Activated naive CD8-positive, alpha-beta T cell treated with anti-CD3 and anti-CD28 coated beads, Interleukin-2, amount 50 U/mL, for 24 hours (primary cell): ENCODE measurements around the gene NAT8L.

ENCODE experiments used
- ATAC-seq: fragments of 150-1000 bp; cut with Tn5 transposase; one replicate; pipeline ENCODE4 v1.10.0; 2021
- DNase-seq: peaks from one replicate; pipeline ENCODE4 v3.0.0; 2021
- H3K27ac Mint-ChIP-seq: one replicate; pipeline ENCODE4 v1.8.0; 2021; ENCODE audit warnings: mild to moderate bottlenecking, mixed read lengths
- H3K27me3 Mint-ChIP-seq: one replicate; pipeline ENCODE4 v1.8.0; 2021; ENCODE audit warnings: mixed read lengths
- H3K36me3 Mint-ChIP-seq: one replicate; pipeline ENCODE4 v1.8.0; 2021; ENCODE audit warnings: low read depth, mixed read lengths
- H3K4me1 Mint-ChIP-seq: one replicate; pipeline ENCODE4 v1.8.0; 2021; ENCODE audit warnings: mixed read lengths
- H3K4me3 Mint-ChIP-seq: one replicate; pipeline ENCODE4 v1.8.0; 2021; ENCODE audit warnings: mild to moderate bottlenecking, moderate library complexity, mixed read lengths
- H3K9me3 Mint-ChIP-seq: one replicate; pipeline ENCODE4 v1.8.0; 2021; ENCODE audit warnings: mixed read lengths

The NAT8L gene

DNA sequence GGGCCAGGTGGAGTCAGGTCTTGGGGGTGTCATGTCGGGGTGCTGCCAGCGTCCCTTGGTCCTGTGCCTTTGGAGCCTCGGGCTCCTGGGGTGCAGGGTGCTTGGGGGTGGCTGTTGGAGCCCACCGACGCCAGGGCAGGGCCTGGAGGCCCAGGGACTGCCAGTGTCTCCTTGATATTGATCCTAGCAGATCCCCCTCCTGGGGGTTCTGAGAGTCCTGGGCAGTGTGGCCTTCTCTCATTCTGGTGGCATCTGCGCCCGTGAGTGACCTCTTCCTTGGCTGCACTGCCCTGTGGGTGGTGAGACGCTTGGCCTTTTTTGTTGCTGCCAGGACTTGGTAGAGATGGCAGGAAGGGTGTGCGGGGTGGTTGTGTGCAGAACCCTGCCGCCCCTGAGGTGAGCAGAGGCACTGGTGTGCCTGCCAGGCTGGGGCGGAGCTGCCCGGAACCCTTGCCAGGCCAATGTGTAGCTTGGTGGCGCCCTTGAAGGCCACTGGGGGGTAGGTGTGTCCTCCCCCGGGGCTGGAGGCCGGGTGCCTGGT is 7.0 kb downstream of the NAT8L start:
- no peaks in the 10 kb centered on the region for H3K9me3 Mint-ChIP-seq
- no peak overlapping the region for H3K4me3 Mint-ChIP-seq
- ATAC-seq (no peak), DNase-seq (no peak)
- no peak overlapping the region for H3K27ac Mint-ChIP-seq
- no peaks in the 10 kb centered on the region for H3K4me1 Mint-ChIP-seq
- no peaks in the 10 kb centered on the region for H3K36me3 Mint-ChIP-seq
- no peaks in the 10 kb centered on the region for H3K27me3 Mint-ChIP-seq

DNA sequence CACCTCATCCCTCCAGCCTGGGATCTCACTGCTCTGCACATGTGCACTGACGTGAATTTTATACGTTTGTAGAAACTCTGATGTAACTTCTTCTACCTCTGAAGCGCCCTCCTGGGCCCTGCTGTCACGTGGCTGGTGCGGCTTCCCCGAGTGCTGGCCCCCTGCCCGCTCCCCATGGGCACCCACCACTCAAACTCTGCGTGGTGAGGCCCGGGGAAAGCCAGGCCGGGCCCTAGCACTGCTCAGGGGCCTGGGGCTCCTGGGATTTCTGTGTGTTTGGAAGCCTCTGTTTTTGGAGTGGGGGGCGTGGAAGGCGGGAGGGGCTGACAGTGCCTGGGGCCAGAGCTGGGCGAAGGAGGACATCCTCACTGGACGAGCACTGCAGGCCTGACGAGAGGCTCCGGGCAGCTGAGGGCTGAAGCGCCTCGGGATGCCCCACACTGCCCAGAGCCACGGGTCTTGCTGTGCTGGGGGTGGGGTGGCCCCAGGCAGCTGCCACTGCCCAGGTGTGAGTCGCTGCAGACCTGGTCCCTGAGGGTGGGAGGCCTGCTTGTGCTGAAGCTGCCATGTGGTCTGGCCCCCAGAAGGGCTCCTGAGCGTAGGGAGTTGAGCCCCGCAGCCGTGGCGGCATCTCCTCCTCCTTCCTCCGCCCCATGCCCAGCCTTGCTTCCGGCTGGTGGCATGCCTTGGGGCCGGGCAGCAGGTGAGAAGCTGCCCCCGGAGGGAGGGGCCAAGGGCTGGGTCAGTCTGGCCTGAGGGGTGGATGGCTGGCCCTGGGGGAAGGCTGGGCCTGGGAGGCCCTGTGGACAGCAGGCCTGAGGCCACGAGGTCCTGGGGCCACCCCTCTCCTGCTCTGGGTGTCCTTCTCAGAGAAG is 7.7 kb downstream of the NAT8L start:
- no peaks in the 10 kb centered on the region for H3K27me3 Mint-ChIP-seq
- H3K27ac Mint-ChIP-seq = no peak overlapping the region
- H3K36me3 Mint-ChIP-seq = no peaks in the 10 kb centered on the region
- H3K4me3 Mint-ChIP-seq = no peak overlapping the region
- ATAC-seq = no peak
- DNase-seq = no peak
- no peaks in the 10 kb centered on the region for H3K4me1 Mint-ChIP-seq
- no peaks in the 10 kb centered on the region for H3K9me3 Mint-ChIP-seq

DNA sequence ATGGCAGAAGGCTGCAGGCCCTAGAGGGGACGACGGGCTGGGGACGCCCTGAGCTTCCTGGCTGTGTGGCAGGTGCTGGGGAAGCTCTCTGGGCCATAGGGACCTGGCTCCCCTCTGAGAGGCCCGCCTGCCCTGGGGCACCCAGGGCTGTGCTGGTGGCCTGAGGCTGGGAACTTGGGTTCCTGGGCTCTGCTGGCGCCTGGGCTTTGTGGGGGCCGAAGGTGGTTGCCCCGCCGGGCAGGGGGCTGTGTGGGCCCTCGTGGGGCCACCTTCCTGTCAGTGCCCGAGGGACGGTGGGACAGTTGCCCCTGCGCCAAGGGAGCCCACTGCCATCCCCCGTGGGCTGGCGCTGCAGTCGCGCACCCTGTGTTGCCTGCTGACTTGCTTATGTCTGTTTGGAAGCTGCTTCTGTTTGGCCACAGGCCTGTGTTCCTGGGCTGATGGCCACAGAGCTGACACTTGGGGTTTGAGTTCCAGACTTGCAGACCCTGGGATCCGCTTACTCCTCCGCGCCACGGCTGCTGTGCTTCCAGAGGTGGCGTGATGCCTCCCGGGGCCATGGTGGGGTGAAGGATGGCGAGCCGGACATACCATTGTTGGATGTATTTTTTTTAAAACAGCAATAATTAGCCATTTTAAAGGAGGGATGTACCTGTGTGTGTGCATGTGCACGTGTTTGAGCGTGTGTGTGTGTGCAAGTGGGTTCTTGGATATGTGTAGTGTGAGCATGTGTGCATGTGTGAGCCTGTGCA is 8.5 kb downstream of the NAT8L start:
- no peak overlapping the region for H3K4me3 Mint-ChIP-seq
- DNase-seq (no peak), ATAC-seq (no peak)
- no peaks in the 10 kb centered on the region for H3K27me3 Mint-ChIP-seq
- H3K4me1 Mint-ChIP-seq = no peaks in the 10 kb centered on the region
- H3K36me3 Mint-ChIP-seq = no peaks in the 10 kb centered on the region
- H3K9me3 Mint-ChIP-seq = no peaks in the 10 kb centered on the region
- no peak overlapping the region for H3K27ac Mint-ChIP-seq

DNA sequence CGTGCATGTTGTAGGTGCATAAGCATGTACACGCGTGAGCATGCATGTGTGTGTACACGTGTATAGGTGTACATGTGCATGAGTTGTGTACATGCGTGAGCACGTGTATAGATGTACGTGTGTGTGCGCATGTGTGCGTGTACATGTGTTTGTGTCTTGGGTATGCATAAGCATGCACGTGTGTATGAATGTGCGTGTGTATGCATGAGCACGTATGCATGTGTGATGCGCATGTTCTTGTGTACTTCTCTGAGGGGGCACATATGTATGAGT is 9.0 kb downstream of the NAT8L start:
- Mint-ChIP-seq H3K9me3 (no peaks in the 10 kb centered on the region), H3K4me3 (no peak overlapping the region), H3K36me3 (no peaks in the 10 kb centered on the region), H3K27me3 (no peaks in the 10 kb centered on the region), H3K27ac (no peak overlapping the region), H3K4me1 (no peaks in the 10 kb centered on the region)
- DNase-seq (no peak), ATAC-seq (no peak)

DNA sequence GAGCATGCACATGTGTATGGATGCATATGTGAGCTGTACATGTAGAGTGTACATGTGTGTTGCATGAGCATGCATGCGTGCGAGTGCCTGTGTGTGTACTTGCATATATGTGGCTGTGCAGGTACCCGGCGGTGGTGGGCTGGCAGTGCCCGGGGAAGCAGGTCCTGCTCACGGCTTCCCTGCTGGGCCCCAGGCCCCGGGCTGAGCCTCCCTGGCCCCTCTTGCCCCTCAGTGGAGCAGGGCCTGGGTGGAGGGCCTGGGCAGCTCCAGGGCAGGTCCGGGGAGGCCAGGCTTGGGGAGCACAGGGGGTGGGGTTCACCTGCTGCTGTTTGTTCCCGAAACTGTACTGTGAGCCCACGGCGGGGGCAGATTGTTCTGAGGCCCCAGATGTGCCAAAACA is 9.4 kb downstream of the NAT8L start:
- no peak overlapping the region for H3K4me3 Mint-ChIP-seq
- H3K9me3 Mint-ChIP-seq = no peaks in the 10 kb centered on the region
- no peaks in the 10 kb centered on the region for H3K36me3 Mint-ChIP-seq
- no peaks in the 10 kb centered on the region for H3K4me1 Mint-ChIP-seq
- H3K27me3 Mint-ChIP-seq = no peaks in the 10 kb centered on the region
- DNase-seq (no peak), ATAC-seq (no peak)
- no peak overlapping the region for H3K27ac Mint-ChIP-seq

DNA sequence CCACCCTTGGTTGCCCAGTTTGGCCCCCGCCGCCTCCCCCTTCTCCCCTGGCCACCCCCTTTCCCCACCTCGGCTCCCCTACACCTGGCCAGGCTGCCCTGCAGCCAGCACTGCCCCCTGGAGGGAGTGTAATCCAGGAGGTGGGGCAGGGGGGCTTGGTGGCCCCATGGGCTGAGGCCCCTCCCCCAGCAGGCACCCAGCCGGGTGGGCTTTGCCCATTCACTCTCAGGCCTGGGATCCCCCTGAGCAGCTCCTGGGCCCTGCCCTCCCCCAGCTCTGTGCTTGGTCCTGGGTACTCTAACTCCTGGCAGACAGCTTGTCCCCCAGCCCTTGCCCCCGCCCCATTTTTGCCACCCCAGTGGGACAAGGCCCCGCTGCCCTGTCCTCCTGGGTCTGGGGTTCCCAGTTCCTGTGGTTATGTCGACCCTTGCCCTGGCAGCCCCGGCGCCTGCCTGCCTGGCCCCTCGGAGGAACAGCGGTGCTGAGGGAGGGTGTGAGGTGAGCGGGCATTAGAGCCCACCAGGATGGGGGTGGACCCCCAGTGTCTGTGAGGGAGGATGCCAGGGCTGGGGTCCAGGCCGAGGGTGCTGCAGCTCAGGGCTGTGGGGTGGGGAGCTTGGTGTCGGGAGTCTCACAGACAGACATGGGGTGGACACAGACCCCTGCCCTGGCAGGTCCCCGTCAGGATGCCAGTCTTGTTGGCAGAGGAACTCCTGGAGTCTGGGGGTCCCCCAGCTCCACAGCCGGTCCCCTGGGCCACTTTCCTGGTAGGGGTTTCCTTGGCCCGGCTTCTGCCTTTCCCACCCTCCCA is 10.2 kb downstream of the NAT8L start:
- H3K36me3 Mint-ChIP-seq = no peaks in the 10 kb centered on the region
- no peak overlapping the region for H3K27ac Mint-ChIP-seq
- H3K9me3 Mint-ChIP-seq = no peaks in the 10 kb centered on the region
- H3K4me3 Mint-ChIP-seq = no peak overlapping the region
- DNase-seq (no peak), ATAC-seq (no peak)
- H3K4me1 Mint-ChIP-seq = no peaks in the 10 kb centered on the region
- no peaks in the 10 kb centered on the region for H3K27me3 Mint-ChIP-seq

DNA sequence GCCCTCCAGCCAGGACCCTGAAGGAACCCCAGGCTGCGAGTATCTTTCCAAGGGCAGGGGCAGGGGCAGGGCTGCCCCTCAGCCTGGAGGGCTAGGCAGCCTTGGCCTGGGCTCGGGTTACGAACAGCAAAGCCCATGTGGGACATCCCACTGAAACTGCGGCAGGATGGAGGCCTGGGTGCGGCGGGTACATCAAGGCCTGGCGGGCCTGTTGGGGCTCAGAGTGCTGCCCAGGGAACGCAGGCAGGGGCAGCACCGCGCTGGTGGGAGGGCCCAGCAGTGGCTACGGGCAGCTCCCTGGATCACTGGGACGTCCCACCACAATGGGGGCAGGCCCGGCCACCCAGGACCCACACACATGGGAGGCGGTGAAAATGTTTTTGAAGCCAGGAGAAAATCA is 10.9 kb downstream of the NAT8L start:
- Mint-ChIP-seq H3K36me3 (no peaks in the 10 kb centered on the region), H3K9me3 (no peaks in the 10 kb centered on the region), H3K4me1 (no peaks in the 10 kb centered on the region), H3K4me3 (no peak overlapping the region), H3K27me3 (no peaks in the 10 kb centered on the region), H3K27ac (no peak overlapping the region)
- DNase-seq = no peak
- no peak for ATAC-seq

DNA sequence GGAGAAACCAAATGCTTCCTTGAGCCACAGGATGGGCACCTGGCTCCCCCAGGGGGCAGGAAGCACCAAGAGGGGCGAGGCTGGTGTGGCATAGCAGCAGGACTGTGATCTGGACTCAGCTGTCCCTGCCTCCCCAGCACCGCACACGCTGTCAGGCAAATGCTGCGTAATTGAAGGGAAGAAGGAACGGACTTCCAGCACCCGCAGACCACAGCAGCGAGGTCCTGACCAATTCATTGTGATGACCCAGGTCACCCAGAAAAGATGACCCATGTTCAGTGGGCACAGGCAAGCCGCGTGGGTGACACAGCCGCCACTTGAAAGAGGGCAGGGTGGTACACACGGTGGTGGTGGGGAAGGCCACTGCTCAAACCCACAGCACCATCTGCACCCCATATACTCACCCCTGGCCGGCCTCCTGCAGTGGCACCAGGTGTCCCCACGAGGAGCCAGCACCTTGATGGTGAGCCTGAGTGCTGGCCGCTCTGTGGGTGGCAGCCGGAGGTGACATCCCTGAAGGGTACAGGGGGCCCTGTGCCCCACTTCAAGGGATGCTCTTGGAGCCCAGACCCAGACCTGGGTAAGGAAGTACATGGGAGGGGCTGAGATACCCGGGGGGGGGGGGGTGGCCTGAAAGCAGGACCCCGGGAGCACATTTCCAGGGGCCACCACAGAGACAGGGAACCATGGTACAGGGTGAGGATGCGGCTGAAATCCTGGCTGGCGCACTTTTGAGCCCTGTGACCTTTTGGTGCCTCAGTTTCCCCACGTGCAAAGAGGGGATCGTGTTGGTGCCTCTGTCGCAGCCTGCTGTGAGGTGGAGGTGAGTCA is 11.5 kb downstream of the NAT8L start:
- Mint-ChIP-seq H3K36me3 (no peaks in the 10 kb centered on the region), H3K4me3 (no peak overlapping the region), H3K27ac (no peak overlapping the region), H3K9me3 (no peaks in the 10 kb centered on the region), H3K4me1 (no peaks in the 10 kb centered on the region), H3K27me3 (no peaks in the 10 kb centered on the region)
- no peak for ATAC-seq
- DNase-seq = no peak

DNA sequence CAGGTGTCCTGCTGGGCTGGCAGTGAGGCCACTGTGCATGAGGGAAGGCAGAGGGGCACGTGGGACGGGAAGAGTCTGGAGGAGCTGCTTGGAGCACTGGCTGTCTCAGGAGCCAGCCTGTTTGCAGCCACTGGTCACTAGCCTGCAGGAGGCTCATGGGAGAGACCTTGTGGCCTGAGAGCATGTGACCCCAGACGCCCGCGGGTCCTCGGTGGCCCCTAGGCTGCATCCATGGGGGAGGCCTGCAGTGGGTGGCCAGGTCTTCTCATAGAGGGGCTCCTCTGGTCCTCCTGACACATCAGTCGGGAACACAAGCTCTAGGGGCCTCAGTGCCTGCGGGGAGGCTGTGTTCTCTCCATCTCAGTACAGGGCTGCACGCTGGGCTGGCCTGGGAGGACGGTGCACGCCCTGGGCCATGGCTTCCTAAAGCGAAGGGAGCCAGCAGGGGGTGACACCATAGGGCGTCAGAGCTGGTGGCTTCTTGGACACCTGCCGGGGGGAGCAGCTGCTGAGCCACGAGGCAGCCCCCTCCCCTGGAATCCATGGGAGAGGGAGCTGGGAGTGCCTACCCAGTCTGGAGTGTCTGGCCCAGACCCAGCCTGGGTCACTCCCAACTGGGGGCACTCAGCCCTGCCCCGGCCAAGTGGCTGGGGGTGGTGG is 12.3 kb downstream of the NAT8L start:
- DNase-seq (no peak), ATAC-seq (no peak)
- Mint-ChIP-seq H3K9me3 (no peaks in the 10 kb centered on the region), H3K27ac (no peak overlapping the region), H3K27me3 (no peaks in the 10 kb centered on the region), H3K4me3 (no peak overlapping the region), H3K36me3 (no peaks in the 10 kb centered on the region), H3K4me1 (no peaks in the 10 kb centered on the region)

DNA sequence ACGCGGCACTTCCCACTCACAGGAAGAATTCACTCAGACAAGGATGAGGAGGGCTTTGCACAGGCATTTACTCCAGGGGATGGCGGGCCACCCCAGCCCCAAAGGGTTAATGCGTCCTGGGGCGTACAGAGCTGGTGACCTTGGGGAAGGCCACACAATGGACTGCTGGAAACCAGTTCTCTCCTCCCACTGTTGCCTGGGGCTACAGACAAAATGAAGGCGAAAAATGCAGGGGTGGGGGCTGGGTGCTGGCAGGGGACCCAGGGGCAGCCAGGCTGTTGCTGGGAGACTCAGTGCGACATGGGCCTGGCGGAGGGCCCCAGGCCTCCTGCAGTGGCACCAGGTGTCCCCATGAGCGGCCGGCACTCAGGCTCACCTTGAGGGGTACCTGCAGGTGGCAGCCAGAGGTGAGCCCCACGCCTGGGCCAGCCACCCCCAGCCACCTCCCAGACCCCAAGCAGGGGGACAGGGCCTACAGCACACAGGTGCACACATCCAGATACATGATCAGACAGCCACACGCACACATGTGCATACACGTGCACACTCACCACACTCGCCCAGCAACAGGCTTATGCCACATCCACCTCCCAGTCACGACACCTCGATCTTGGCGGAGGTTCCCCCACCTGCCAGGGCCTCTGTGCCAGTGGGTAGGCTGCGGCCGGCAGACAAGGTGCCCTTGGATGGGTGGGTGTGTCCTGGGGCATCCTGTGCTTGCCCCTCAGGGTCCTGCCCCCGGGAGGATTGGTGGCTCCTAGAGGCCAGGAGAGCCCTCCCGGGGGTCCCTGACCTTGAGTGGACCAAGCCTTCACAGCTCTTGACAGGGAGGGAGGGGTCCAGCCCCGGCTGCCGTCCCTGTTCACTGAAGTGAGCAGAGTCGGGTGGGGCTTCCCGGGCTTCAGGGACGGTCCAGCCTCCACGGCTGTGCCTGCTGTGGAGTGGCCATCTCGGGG is 13.1 kb downstream of the NAT8L start:
- Mint-ChIP-seq H3K27ac (no peak overlapping the region), H3K27me3 (no peaks in the 10 kb centered on the region), H3K36me3 (no peaks in the 10 kb centered on the region), H3K4me3 (no peak overlapping the region), H3K9me3 (no peaks in the 10 kb centered on the region), H3K4me1 (no peaks in the 10 kb centered on the region)
- no peak for DNase-seq
- ATAC-seq = no peak

DNA sequence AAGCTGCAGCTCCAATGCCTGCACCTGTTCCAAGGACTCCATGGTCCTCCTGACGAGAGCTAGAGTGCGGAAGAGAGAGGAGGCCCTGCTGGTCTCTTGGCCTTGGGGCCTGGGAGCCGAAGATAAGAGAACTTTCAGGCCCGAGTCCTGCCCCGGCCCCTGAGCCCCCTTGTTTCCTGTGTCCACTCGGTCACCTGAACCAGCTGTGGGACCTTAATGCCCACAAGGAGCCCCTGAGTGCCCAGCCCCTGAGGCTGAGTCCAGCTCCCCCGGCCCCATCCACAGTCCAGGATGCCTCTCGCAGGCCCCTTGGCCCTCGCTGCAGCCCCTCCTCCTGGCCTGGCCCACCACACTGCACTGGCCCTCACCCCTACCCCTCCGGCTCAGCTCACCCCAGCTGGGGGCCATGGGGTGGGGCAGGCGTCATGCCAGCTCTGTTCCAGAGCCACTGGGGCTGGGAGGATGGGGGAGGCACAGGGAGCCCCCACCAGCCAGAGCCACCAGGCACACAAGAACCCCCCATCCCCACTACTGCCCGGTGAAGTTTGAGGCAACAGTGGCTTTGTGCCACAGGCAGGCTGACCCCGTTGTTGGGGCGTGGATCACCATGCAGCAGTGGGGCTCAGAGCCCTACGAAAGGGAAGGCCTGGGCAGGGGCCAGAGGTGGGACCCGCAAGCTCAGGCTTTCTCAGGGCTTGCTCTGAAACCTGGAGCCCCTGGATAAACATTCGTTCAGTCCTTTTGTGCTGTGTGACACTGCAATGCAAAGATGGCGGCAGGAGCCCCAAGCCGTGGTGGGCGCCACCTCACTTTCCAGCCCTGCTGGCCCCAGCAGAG is 14.1 kb downstream of the NAT8L start:
- Mint-ChIP-seq H3K36me3 (no peaks in the 10 kb centered on the region), H3K27me3 (no peaks in the 10 kb centered on the region), H3K4me3 (no peak overlapping the region), H3K4me1 (no peaks in the 10 kb centered on the region), H3K9me3 (no peaks in the 10 kb centered on the region), H3K27ac (no peak overlapping the region)
- no peak for DNase-seq
- no peak for ATAC-seq

DNA sequence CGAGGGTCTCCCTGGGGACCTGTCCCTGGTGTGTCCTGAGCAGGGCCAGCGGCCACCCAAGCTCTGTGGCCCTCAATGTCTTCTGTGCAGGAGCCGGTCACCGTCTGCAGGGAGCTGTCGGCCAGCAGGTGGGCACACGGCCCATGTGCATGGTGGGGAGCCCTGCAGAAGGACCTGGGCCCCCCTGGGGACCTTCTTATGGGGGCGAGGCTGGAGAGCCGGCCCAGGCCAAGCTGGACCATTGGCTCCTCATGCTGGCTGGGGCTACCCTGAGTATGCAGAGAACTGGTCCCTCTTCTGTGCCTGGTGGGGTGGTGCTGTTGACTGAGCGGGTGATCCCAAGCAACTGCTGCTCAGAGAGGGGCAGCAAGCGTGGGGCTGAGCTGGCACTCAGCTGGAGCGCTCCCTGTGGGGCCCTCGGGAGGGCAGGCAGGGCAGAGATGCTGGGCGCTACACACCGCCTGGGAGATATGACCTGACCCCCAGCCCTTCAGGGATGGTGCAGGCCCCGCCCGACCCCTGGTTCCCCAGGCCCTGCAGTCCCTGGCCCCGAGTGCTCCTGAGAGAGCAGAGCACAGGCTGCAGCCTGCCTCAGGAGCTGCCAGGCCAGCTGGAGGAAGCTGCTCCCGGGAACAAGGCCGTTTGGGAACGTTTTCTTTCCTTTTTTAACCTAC is 14.8 kb downstream of the NAT8L start:
- ATAC-seq (no peak), DNase-seq (no peak)
- no peak overlapping the region for H3K27ac Mint-ChIP-seq
- no peaks in the 10 kb centered on the region for H3K4me1 Mint-ChIP-seq
- no peaks in the 10 kb centered on the region for H3K9me3 Mint-ChIP-seq
- H3K4me3 Mint-ChIP-seq = no peak overlapping the region
- H3K36me3 Mint-ChIP-seq = no peaks in the 10 kb centered on the region
- H3K27me3 Mint-ChIP-seq = no peaks in the 10 kb centered on the region
